SU-DHL-6 (cell line): ENCODE data around the gene RHEBL1.

ENCODE experiments used
- H2AFZ ChIP-seq: fragments of 200-600 bp; sonication (generic); 2 replicates; pipeline ENCODE4 v1.6.1; 2014; ENCODE audit warnings: low read depth, mild to moderate bottlenecking, moderate library complexity, mixed read lengths, antibody characterized with exemption, low read length; ENCODE audit not compliant: severe bottlenecking
- H3F3A ChIP-seq: fragments of 200-600 bp; shearing (Covaris generic); 2 replicates; pipeline ENCODE4 v1.6.0; 2016; ENCODE audit warnings: antibody characterized with exemption, mild to moderate bottlenecking; ENCODE audit not compliant: insufficient read depth
- H3K27ac ChIP-seq: fragments of 200-600 bp; sonication (generic); 2 replicates; pipeline ENCODE4 v1.5.1; 2016; ENCODE audit warnings: low read depth, mild to moderate bottlenecking, low read length, moderate library complexity, mixed read lengths
- H3K27me3 ChIP-seq: fragments of 200-600 bp; sonication (generic), shearing (Covaris generic); 2 replicates; pipeline ENCODE4 v1.6.0; 2014; ENCODE audit warnings: mild to moderate bottlenecking, low read length
- H3K36me3 ChIP-seq: fragments of 200-600 bp; sonication (generic); 2 replicates; pipeline ENCODE4 v1.6.1; 2014; ENCODE audit warnings: mild to moderate bottlenecking, low read length, mixed read lengths
- H3K4me2 ChIP-seq: fragments of 300-600, 200-600 bp; shearing (Covaris generic), sonication (generic); 2 replicates; pipeline ENCODE4 v1.6.0; 2014; ENCODE audit warnings: low read length, low read depth, mild to moderate bottlenecking; ENCODE audit not compliant: poor library complexity, severe bottlenecking
- H3K4me3 ChIP-seq: fragments of 200-600 bp; sonication (generic); 2 replicates; pipeline ENCODE4 v1.5.1; 2014; ENCODE audit warnings: antibody characterized with exemption, low read length, mild to moderate bottlenecking, mixed read lengths; ENCODE audit not compliant: insufficient read depth, poor library complexity, severe bottlenecking
- H3K79me2 ChIP-seq: fragments of 200-600 bp; sonication (generic); 2 replicates; pipeline ENCODE4 v1.6.1; 2014; ENCODE audit warnings: mild to moderate bottlenecking, low read length, moderate library complexity; ENCODE audit not compliant: insufficient read depth
- H3K9ac ChIP-seq: fragments of 200-600 bp; sonication (generic); 2 replicates; pipeline ENCODE4 v1.7.0; 2014; ENCODE audit warnings: mild to moderate bottlenecking, low read length
- H3K9me2 ChIP-seq: fragments of 200-600 bp; sonication (generic); replicated peaks from 2 replicates; pipeline ENCODE4 v1.6.1; 2014; ENCODE audit warnings: low read length; ENCODE audit not compliant: insufficient read depth
- H3K9me3 ChIP-seq: fragments of 200-600 bp; sonication (generic); 2 replicates; pipeline ENCODE4 v1.6.1; 2014; ENCODE audit warnings: low read length, mixed read lengths; ENCODE audit not compliant: insufficient read depth
- H4K20me1 ChIP-seq: fragments of 200-600 bp; sonication (generic); 2 replicates; pipeline ENCODE4 v1.6.1; 2014; ENCODE audit warnings: low read depth, mild to moderate bottlenecking, antibody characterized with exemption, low read length, moderate library complexity, mixed read lengths
- EZH2phosphoT487 ChIP-seq: fragments of 200-600 bp; sonication (generic), shearing (Covaris generic); conservative IDR thresholded peaks from 2 replicates; pipeline ENCODE4 v1.6.1; 2018; ENCODE audit warnings: mild to moderate bottlenecking, antibody characterized with exemption, low read length, moderate library complexity, mixed read lengths
- TF ChIP-seq, protein P1 (sequence below): fragments of 200-600 bp; sonication (generic); IDR thresholded peaks from one replicate; pipeline ENCODE4 v1.5.1; 2017; ENCODE audit warnings: antibody characterized with exemption, mild to moderate bottlenecking, low read length, moderate library complexity; ENCODE audit not compliant: insufficient read depth, poor library complexity, severe bottlenecking

RHEBL1 gene

GRCh38 chr12:49032679-49033447, 36.9 kb downstream of the RHEBL1 start:
- Histone ChIP-seq H4K20me1 (no peaks in the 10 kb centered on the region), H3K9ac (no peak overlapping the region)

GRCh38 chr12:49032276-49032675, 37.5 kb downstream of the RHEBL1 start:
- peaks cover 3% of the 10 kb centered on the region for H3K36me3 ChIP-seq
- no peak overlapping the region for H3K27ac ChIP-seq
- H3K9ac ChIP-seq: no peak overlapping the region
- H3K79me2 ChIP-seq: no peaks in the 10 kb centered on the region
- H3K27me3 ChIP-seq: no peaks in the 10 kb centered on the region
- H3F3A ChIP-seq: no peaks in the 10 kb centered on the region
- no peak overlapping the region for H3K4me2 ChIP-seq
- H2AFZ ChIP-seq: no peak overlapping the region
- no peaks in the 10 kb centered on the region for H3K9me2 ChIP-seq
- no peak overlapping the region for H3K4me3 ChIP-seq
- TF ChIP-seq, protein P1, sequence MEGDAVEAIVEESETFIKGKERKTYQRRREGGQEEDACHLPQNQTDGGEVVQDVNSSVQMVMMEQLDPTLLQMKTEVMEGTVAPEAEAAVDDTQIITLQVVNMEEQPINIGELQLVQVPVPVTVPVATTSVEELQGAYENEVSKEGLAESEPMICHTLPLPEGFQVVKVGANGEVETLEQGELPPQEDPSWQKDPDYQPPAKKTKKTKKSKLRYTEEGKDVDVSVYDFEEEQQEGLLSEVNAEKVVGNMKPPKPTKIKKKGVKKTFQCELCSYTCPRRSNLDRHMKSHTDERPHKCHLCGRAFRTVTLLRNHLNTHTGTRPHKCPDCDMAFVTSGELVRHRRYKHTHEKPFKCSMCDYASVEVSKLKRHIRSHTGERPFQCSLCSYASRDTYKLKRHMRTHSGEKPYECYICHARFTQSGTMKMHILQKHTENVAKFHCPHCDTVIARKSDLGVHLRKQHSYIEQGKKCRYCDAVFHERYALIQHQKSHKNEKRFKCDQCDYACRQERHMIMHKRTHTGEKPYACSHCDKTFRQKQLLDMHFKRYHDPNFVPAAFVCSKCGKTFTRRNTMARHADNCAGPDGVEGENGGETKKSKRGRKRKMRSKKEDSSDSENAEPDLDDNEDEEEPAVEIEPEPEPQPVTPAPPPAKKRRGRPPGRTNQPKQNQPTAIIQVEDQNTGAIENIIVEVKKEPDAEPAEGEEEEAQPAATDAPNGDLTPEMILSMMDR: no peak
- no peak for TF ChIP-seq EZH2phosphoT487
- H4K20me1 ChIP-seq: no peaks in the 10 kb centered on the region
- no peaks in the 10 kb centered on the region for H3K9me3 ChIP-seq

More at GRCh38 chr12:49032679-49033447, 36.9 kb downstream of the RHEBL1 start:
- no peaks in the 10 kb centered on the region for H3K9me3 ChIP-seq
- no peak overlapping the region for H3K4me2 ChIP-seq
- H3K4me3 ChIP-seq: no peak overlapping the region
- no peaks in the 10 kb centered on the region for H3K27me3 ChIP-seq
- no peaks in the 10 kb centered on the region for H3K9me2 ChIP-seq
- TF ChIP-seq, protein P1: no peak
- no peak for TF ChIP-seq EZH2phosphoT487
- no peak overlapping the region for H3K27ac ChIP-seq
- no peaks in the 10 kb centered on the region for H3F3A ChIP-seq
- H2AFZ ChIP-seq: no peak overlapping the region
- peaks cover 3% of the 10 kb centered on the region for H3K36me3 ChIP-seq
- no peaks in the 10 kb centered on the region for H3K79me2 ChIP-seq

- Histone ChIP-seq H2AFZ (no peak overlapping the region), H3K79me2 (no peaks in the 10 kb centered on the region), H3K9me2 (no peaks in the 10 kb centered on the region), H4K20me1 (no peaks in the 10 kb centered on the region), H3K4me2 (no peak overlapping the region), H3K9me3 (no peaks in the 10 kb centered on the region), H3K27me3 (no peaks in the 10 kb centered on the region), H3K36me3 (no peaks in the 10 kb centered on the region; the same call in none of the 2 replicates), H3K27ac (no peak overlapping the region), H3K4me3 (no peak overlapping the region), H3K9ac (no peak overlapping the region), H3F3A (no peaks in the 10 kb centered on the region)
- no peak for TF ChIP-seq EZH2phosphoT487
- TF ChIP-seq, protein P1: no peak
Measured at GRCh38 chr12:49031573-49032161, 38.1 kb downstream of the RHEBL1 start.
